GM12872 (cell line): ENCODE results near the gene NCOA1.

ENCODE experiments used
- TF ChIP-seq, protein P1 (sequence below): IDR thresholded peaks from 3 replicates; pipeline ENCODE4 v1.5.1; 2011; ENCODE audit warnings: low read depth, mild to moderate bottlenecking, low read length, moderate library complexity; ENCODE audit not compliant: insufficient read depth

The NCOA1 gene

DNA sequence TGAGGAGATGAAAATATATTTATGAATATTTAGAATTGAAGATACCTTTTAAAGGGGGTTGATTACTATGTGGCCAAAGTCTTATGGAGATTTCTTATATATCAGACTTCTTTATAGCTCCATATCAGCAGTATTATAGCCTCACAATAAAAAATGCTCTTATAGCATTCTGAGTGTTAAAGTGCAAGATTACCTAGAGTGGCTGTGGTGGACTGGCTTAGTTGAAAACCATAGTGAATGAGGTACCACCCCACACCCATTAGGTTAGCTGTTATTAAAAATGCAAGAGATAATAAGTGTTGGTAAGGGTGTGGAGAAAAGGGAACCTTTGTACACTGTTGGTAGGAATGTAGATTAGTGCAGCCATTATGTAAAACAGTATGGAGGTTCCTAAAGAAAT lies 39.7 kb downstream of the NCOA1 start:
- TF ChIP-seq, protein P1, sequence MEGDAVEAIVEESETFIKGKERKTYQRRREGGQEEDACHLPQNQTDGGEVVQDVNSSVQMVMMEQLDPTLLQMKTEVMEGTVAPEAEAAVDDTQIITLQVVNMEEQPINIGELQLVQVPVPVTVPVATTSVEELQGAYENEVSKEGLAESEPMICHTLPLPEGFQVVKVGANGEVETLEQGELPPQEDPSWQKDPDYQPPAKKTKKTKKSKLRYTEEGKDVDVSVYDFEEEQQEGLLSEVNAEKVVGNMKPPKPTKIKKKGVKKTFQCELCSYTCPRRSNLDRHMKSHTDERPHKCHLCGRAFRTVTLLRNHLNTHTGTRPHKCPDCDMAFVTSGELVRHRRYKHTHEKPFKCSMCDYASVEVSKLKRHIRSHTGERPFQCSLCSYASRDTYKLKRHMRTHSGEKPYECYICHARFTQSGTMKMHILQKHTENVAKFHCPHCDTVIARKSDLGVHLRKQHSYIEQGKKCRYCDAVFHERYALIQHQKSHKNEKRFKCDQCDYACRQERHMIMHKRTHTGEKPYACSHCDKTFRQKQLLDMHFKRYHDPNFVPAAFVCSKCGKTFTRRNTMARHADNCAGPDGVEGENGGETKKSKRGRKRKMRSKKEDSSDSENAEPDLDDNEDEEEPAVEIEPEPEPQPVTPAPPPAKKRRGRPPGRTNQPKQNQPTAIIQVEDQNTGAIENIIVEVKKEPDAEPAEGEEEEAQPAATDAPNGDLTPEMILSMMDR, result no peak

DNA sequence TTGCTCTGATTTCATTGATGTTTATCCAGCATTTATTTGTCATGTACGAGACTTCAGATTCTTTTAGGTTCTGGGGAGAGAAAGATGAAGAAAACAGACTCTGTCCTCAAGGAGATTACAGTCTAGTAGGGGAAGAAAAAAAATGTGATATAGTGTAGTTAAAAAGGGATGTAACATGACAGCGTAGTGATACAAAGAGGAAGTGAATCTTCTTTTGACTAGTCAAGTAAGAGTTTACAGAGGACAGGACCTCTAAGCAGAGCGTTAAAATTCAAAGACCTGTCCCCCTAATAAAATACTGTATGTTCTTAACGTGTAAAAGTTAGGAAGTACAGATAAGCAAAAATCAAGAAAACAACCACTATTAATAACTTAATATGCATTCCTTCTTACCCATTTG lies 47.7 kb downstream of the NCOA1 start:
- TF ChIP-seq, protein P1, result no peak

DNA sequence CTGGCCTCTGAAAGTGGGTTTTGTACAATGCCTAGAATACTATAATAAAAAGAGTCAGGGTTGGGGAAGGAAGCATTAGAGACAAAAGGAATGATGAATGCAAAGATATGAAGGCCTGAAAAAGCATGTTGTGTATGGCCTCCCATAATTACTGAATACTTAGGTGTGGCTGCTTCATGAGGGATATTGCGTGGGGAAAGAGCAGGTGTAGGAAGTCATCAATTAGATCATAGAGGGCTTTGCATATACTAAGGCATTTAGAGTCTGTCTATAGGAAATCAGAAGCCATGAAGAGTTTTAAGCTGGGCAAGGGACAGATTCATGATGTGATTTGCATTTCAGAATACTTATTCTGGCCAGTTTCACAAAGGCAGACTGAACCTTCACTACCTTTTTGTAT lies 48.2 kb downstream of the NCOA1 start:
- TF ChIP-seq, protein P1, result no peak

- TF ChIP-seq, protein P1, result no peak
Measured at GRCh38 chr2:24540011-24540477, 49.0 kb downstream of the NCOA1 start.

DNA sequence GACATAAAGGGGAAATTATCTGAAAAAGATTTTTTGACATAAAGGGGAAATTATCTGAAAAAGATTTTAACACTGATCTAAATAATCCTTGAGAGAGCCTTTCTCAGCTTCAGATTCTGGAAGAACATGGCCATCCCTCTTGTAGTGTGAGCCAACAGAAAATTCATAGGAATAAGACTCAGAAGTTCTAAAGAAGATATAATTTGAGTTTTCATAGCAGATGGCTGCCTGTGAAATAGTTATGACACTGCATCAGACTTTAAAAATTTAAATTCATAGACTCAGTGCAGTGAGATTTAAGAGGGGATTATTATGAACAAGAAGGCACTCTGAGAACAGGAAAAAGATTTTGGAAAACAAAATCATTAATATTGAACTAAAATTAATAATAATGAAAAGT lies 50.6 kb downstream of the NCOA1 start:
- TF ChIP-seq, protein P1, result no peak

- TF ChIP-seq, protein P1, result no peak
Measured at GRCh38 chr2:24542269-24542872, 51.3 kb downstream of the NCOA1 start.

GRCh38 chr2:24543252-24543651 lies 52.2 kb downstream of the NCOA1 start:
- TF ChIP-seq, protein P1, result peak; percentile 37; the same call in 1 of the 3 replicates
